K562 (cell line): ENCODE data around the gene TKTL2. TPM values are rescaled to one million over a fixed set of nuclear protein-coding genes. Genes with fewer than 3 reads are reported as not detected.

Experiments used
- ATAC-seq: fragments of 200-7000 bp; cut with Tn5 transposase; 3 replicates; pipeline ENCODE4 v1.9.1; 2020; ENCODE audit warnings: moderate library complexity
- BruUV-seq: library from RNA; stranded (reverse); fragments of 400-500 nt; replicated peaks from 2 replicates; lab custom pipeline; 2021; lab: Mats Ljungman, UMichigan
- CTCF ChIA-PET: fragments of 300-600 bp; formaldehyde crosslinking; extraction: SDS; loops from one replicate; lab custom pipeline; 2021; ENCODE audit warnings: low intra/inter-chr PET ratio; lab: Yijun Ruan, JAX
- POLR2A ChIA-PET: fragments of 300-600, 350-650 bp; sonication (Branson Sonifier 250); formaldehyde crosslinking; extraction: SDS; loops from one replicate; lab custom pipeline; 2021; ENCODE audit warnings: antibody characterized with exemption, inconsistent platforms; lab: Yijun Ruan, JAX
- DNase-seq, 4 experiments: peaks; one replicate each; pipeline versions ENCODE4 v3.0.0 to v3.0.0-alpha.2; 2011 to 2018; ENCODE audit warnings: low spot score in 3 of 4, mixed read lengths in 3 of 4; ENCODE audit errors: extremely low read depth in 1 of 4
- FAIRE-seq: peaks from 2 replicates; lab custom pipeline; 2011; peaks lifted over from hg19 to GRCh38; lab: Jason Lieb, UNC
- H2AFZ ChIP-seq: 2 replicates; pipeline ENCODE4 v1.6.0; 2011; ENCODE audit warnings: low read depth, low read length, control low read depth, inconsistent platforms
- H3K27ac ChIP-seq: fragments of 200-600 bp; 3 replicates; pipeline ENCODE4 v1.8.0; 2011; ENCODE audit warnings: low read depth, mild to moderate bottlenecking, control low read depth, inconsistent platforms, low read length, moderate library complexity, mixed read lengths; ENCODE audit errors: extremely low read depth
- H3K27me3 ChIP-seq, 2 experiments: fragments of 300-600 bp in 1 of 2; 2 replicates in 1 of 2; 3 replicates in 1 of 2; pipeline versions ENCODE4 v1.6.0 to v1.8.0; 2011; ENCODE audit warnings: inconsistent platforms in 2 of 2, low read length in 2 of 2, mild to moderate bottlenecking in 1 of 2, mixed read lengths in 1 of 2, moderate library complexity in 1 of 2; ENCODE audit not compliant: control insufficient read depth in 2 of 2, insufficient read depth in 2 of 2
- H3K36me3 ChIP-seq: fragments of 300-600 bp; 3 replicates; pipeline ENCODE4 v1.8.0; 2011; ENCODE audit warnings: mild to moderate bottlenecking, low read length, inconsistent platforms; ENCODE audit not compliant: control insufficient read depth, insufficient read depth
- H3K4me1 ChIP-seq, 2 experiments: fragments of 200-600 bp in 1 of 2; replicated peaks in 1 of 2; 2 replicates in 1 of 2; 3 replicates in 1 of 2; pipeline versions ENCODE4 v1.5.1 to v1.8.0; 2011; ENCODE audit warnings: inconsistent platforms in 2 of 2, low read length in 2 of 2, mild to moderate bottlenecking in 1 of 2, mixed read lengths in 1 of 2, moderate library complexity in 1 of 2; ENCODE audit not compliant: control insufficient read depth in 2 of 2, insufficient read depth in 2 of 2
- H3K4me2 ChIP-seq: 2 replicates; pipeline ENCODE4 v1.6.1; 2011; ENCODE audit warnings: low read length, control low read depth, inconsistent platforms, mixed read lengths; ENCODE audit not compliant: insufficient read depth
- H3K4me3 ChIP-seq: fragments of 200-600 bp; sonication (generic), shearing (Covaris generic); 2 replicates; pipeline ENCODE4 v1.5.1; 2016; ENCODE audit warnings: control low read depth, inconsistent platforms
- H3K79me2 ChIP-seq: fragments of 200-600 bp; 3 replicates; pipeline ENCODE4 v1.8.0; 2011; ENCODE audit warnings: low read length, inconsistent platforms; ENCODE audit not compliant: control insufficient read depth, insufficient read depth
- H3K9ac ChIP-seq, 2 experiments: 2 replicates each; pipeline versions ENCODE4 v1.6.0 to v1.6.1; 2011; ENCODE audit warnings: low read depth in 2 of 2, low read length in 2 of 2, control low read depth in 1 of 2, inconsistent platforms in 1 of 2, mild to moderate bottlenecking in 1 of 2, mixed read lengths in 1 of 2; ENCODE audit not compliant: insufficient read depth in 1 of 2
- H3K9me1 ChIP-seq: one replicate; pipeline ENCODE4 v1.6.0; 2011; ENCODE audit warnings: inconsistent platforms, mild to moderate bottlenecking, low read length, moderate library complexity; ENCODE audit not compliant: control insufficient read depth, insufficient read depth
- H3K9me3 ChIP-seq: replicated peaks from 2 replicates; pipeline ENCODE4 v1.5.1; 2011; ENCODE audit warnings: low read depth, low read length, inconsistent platforms; ENCODE audit not compliant: control insufficient read depth, insufficient read depth
- H4K20me1 ChIP-seq: replicated peaks from 2 replicates; pipeline ENCODE4 v1.6.1; 2011; ENCODE audit warnings: low read length, inconsistent platforms, mixed read lengths; ENCODE audit not compliant: control insufficient read depth, insufficient read depth
- CEBPB ChIP-seq: fragments of 450-650 bp; IDR thresholded peaks from 2 replicates; pipeline ENCODE4 v1.6.1; 2016; ENCODE audit warnings: missing genetic modification characterization, missing compliant biosample characterization
- LARP7 ChIP-seq: fragments of 450-650 bp; IDR thresholded peaks from 2 replicates; pipeline ENCODE4 v1.6.1; 2016
- SIRT6 ChIP-seq: IDR thresholded peaks from one replicate; pipeline ENCODE4 v1.6.1; 2012; ENCODE audit warnings: low read depth, mild to moderate bottlenecking, control low read depth, inconsistent platforms, low read length, moderate library complexity
- ZNF146 ChIP-seq: IDR thresholded peaks from one replicate; pipeline ENCODE4 v1.6.1; 2018; ENCODE audit warnings: missing compliant biosample characterization; ENCODE audit not compliant: unreplicated experiment
- WGBS: fragments of 100-300 bp; shearing (Covaris generic); methylation state at CpG from one replicate; pipeline ENCODE4 v1.1.6; 2016; ENCODE audit warnings: low coverage, mixed read lengths; ENCODE audit not compliant: insufficient coverage; ENCODE audit errors: missing lambda C conversion rate; 5-methylcytosine and 5-hydroxymethylcytosine counted together
- in situ Hi-C: fragments of 300-500 bp; cut with MboI; formaldehyde crosslinking; loops from 4 replicates; pipeline ENCODE4 v1.15.0; 2018; ENCODE audit warnings: inconsistent platforms, mixed read lengths
- intact Hi-C: fragments of 100-400 bp; cut with micrococcal nuclease; formaldehyde crosslinking; loops from 2 replicates; pipeline ENCODE4 v1.14.2; 2022
- polyA plus RNA-seq, 8 experiments: library from polyadenylated mRNA; depleted of rRNA in 4 of 8; stranded (reverse) in 5 of 8; unstranded in 3 of 8; fragments of >200 nt; fragmentation: Nextera tagmentation in 2 of 8; fragmentation: Illumina TruSeq in 1 of 8; extraction: Ambion mirVana in 2 of 8; extraction: Trizol in 1 of 8; gene quantifications; 2 replicates each; pipeline versions ENCODE4 v1.2.1 to v1.2.3, GENCODE V29; 2011 to 2014; ENCODE audit warnings: inconsistent platforms in 1 of 8, missing spikeins in 1 of 8
- total RNA-seq, 7 experiments: library from RNA; depleted of rRNA in 6 of 7; stranded (reverse); fragments of >200 nt in 6 of 7; fragmentation: Illumina TruSeq in 2 of 7; extraction: Trizol in 2 of 7; gene quantifications; 2 replicates each; pipeline versions ENCODE4 v1.2.1 to v1.2.3, GENCODE V29; 2011 to 2021; ENCODE audit warnings: low replicate concordance in 1 of 7
- TF ChIP-seq, protein P1 (sequence below): fragments of 450-650 bp; conservative IDR thresholded peaks from 2 replicates; pipeline ENCODE4 v1.6.1; 2016; ENCODE audit warnings: missing genetic modification characterization, low read depth, mild to moderate bottlenecking, control low read depth, missing compliant biosample characterization

TKTL2 gene
- total and polyA plus RNA-seq, 9 of the 15 experiments (the other 6 are each of a cell fraction or from before 2014, with no cell fraction given) = 0.03 to 0.31 (median 0.09) TPM; not detected in 1

DNA sequence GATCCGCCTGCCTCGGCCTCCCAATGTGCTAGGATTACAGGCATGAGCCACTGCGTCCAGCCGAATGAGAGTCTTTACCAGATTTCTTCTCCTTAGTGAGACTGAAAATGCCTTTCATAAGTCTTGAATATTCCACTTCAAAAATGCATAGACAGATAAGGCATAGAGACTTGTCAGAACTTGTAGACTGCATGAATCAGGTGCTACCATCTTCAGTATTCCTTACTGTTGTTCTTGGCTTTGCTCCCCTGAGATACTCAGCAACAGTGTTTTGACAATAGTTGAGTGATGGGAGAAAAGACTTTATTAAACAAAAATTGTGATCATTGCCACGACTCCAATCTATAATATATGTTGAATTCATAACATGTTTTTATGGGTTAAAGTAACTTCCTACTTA is 11.0 kb downstream of the TKTL2 start:
- no peak for DNase-seq
- H3K36me3 ChIP-seq = no peaks in the 10 kb centered on the region
- no peaks in the 10 kb centered on the region for H4K20me1 ChIP-seq
- H3K4me3 ChIP-seq = no peak overlapping the region
- ChIA-PET POLR2A (no interaction called here), CTCF (no interaction called here)
- H3K9me1 ChIP-seq = no peaks in the 10 kb centered on the region
- WGBS = 0% methylated on average over 5 of the region's 5 CpGs
- no peak overlapping the region for H2AFZ ChIP-seq
- intact Hi-C loops = no loop called here
- no peak for FAIRE-seq
- no TSS peak for BruUV-seq
- no peak for TF ChIP-seq LARP7
- TF ChIP-seq ZNF146 = no peak
- no peak for TF ChIP-seq CEBPB (tag)
- TF ChIP-seq, protein P1, sequence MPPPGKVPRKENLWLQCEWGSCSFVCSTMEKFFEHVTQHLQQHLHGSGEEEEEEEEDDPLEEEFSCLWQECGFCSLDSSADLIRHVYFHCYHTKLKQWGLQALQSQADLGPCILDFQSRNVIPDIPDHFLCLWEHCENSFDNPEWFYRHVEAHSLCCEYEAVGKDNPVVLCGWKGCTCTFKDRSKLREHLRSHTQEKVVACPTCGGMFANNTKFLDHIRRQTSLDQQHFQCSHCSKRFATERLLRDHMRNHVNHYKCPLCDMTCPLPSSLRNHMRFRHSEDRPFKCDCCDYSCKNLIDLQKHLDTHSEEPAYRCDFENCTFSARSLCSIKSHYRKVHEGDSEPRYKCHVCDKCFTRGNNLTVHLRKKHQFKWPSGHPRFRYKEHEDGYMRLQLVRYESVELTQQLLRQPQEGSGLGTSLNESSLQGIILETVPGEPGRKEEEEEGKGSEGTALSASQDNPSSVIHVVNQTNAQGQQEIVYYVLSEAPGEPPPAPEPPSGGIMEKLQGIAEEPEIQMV (tag) = no peak
- TF ChIP-seq SIRT6 = no peak
- H3K79me2 ChIP-seq = no peaks in the 10 kb centered on the region
- H3K9me3 ChIP-seq = no peaks in the 10 kb centered on the region
- no peak for ATAC-seq
- no peak overlapping the region for H3K4me2 ChIP-seq
- no peaks in the 10 kb centered on the region; a peak in 1 of 5 replicates for H3K27me3 ChIP-seq
- no peak overlapping the region for H3K9ac ChIP-seq
- no peak overlapping the region for H3K27ac ChIP-seq
- H3K4me1 ChIP-seq = no peaks in the 10 kb centered on the region
- in situ Hi-C loops = no loop called here
